SH-SY5Y (cell line): Measurements from ENCODE around the gene TMEM89.

Source experiments
- GATA2 ChIP-seq: IDR thresholded peaks from 2 replicates; pipeline ENCODE4 v1.6.1; 2011; ENCODE audit warnings: mild to moderate bottlenecking, low read depth, low read length
- GATA3 ChIP-seq: IDR thresholded peaks from 2 replicates; pipeline ENCODE4 v1.6.1; 2011; ENCODE audit warnings: low read depth, mild to moderate bottlenecking, low read length, moderate library complexity

Gene TMEM89

DNA sequence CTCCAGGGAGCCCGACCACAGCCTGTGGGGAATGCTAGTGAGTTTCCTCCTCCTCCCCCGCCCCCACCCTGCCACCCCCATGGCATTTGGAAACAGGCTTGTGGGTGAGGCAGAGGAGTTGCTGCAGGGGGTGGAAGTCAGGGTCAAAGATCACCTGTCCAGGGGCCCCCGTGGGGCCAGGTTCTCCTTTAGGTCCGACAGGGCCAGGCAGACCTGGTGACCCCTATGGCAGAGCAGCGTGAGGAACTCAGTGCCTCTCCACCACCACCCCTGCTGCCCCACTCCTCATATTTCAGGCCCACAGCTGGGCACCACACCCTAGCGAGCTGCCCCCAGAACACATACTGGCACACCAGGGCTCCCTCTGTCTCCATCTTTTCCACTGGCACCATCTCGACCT is 49.1 kb downstream of the TMEM89 start:
- TF ChIP-seq GATA3 (no peak), GATA2 (no peak)

DNA sequence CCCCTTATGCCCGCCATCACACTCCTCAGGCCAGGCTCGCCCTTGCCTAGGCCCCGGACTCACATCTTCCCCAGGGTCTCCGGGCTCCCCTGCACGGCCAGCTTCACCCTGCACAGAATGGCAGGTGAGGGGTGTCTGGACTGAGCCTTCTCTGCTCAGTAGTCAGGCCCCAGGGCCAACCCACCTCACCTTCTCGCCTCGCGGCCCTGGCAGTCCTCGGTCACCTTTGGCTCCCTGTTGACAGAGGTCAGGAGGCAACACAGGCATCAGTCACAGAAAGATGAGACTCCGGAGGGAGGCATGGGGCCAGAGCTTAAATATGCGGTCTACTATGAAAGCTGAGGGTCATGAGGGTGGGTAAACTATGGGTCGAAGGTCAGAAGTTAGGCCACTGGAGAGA is 49.6 kb downstream of the TMEM89 start:
- TF ChIP-seq GATA3 (no peak), GATA2 (no peak)
